Myometrial cell (primary cell): ENCODE measurements around the gene AFF4. TPM values are rescaled to one million over a fixed set of nuclear protein-coding genes. Genes with fewer than 3 reads are reported as not detected.

Source experiments
- total RNA-seq: library from RNA; depleted of rRNA; stranded (reverse); fragments of >200 nt; gene quantifications from 2 replicates; pipeline ENCODE4 v1.2.3, GENCODE V29; 2015

AFF4 gene, protein sequence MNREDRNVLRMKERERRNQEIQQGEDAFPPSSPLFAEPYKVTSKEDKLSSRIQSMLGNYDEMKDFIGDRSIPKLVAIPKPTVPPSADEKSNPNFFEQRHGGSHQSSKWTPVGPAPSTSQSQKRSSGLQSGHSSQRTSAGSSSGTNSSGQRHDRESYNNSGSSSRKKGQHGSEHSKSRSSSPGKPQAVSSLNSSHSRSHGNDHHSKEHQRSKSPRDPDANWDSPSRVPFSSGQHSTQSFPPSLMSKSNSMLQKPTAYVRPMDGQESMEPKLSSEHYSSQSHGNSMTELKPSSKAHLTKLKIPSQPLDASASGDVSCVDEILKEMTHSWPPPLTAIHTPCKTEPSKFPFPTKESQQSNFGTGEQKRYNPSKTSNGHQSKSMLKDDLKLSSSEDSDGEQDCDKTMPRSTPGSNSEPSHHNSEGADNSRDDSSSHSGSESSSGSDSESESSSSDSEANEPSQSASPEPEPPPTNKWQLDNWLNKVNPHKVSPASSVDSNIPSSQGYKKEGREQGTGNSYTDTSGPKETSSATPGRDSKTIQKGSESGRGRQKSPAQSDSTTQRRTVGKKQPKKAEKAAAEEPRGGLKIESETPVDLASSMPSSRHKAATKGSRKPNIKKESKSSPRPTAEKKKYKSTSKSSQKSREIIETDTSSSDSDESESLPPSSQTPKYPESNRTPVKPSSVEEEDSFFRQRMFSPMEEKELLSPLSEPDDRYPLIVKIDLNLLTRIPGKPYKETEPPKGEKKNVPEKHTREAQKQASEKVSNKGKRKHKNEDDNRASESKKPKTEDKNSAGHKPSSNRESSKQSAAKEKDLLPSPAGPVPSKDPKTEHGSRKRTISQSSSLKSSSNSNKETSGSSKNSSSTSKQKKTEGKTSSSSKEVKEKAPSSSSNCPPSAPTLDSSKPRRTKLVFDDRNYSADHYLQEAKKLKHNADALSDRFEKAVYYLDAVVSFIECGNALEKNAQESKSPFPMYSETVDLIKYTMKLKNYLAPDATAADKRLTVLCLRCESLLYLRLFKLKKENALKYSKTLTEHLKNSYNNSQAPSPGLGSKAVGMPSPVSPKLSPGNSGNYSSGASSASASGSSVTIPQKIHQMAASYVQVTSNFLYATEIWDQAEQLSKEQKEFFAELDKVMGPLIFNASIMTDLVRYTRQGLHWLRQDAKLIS
- 25.7 and 35.8 TPM in 2 replicates for total RNA-seq

DNA sequence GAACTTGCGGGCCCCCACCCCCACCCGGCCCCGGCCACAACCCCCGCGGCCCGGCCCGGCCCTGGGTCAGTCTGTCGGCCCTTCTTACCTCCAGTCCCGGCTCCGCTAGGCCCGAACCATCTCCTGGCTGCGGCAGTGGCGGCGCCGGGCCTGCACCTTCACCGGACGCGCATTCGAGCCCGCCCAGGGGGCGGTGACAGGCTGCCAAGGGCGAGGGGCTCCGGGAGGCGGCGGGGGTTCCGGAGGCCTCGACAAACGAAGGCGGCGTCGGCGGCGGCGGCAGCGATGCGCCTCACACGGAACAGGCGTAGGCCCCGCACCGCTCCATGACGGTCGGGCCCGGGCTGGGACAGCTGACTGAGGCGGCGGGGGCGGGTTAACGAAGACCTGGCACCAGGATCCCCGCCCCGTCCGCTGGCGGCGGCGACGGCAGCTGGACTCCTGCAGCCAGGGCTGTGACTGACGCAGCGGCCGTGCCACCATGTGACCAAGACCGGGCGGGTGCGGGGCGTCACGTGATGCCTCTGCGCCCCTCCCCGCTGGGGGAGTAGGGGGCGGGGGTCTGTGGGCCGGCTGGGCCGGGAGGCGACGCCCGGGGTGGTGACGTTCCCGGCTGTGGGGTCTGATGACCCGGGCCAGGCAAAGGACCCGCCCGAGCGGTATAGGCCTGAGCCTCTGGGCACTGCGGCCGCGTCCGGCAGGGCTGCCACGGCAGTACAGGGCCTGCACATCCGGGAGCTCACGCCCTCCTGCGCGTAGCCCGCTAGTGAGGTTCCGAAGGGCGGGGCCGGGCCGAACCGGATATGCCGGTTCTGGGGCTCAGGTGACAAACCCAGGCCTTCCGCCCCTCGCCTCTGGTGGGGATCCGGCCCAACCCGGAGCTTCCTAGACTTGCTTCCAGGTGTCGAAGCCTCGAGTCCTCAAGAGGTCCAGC lies at the start of gene AFF4:
Gene AFF4, minus strand, starts transcription at position 464 of the 934 bp plus-strand sequence. CDS start 26,445 bp downstream, outside the sequence.

DNA sequence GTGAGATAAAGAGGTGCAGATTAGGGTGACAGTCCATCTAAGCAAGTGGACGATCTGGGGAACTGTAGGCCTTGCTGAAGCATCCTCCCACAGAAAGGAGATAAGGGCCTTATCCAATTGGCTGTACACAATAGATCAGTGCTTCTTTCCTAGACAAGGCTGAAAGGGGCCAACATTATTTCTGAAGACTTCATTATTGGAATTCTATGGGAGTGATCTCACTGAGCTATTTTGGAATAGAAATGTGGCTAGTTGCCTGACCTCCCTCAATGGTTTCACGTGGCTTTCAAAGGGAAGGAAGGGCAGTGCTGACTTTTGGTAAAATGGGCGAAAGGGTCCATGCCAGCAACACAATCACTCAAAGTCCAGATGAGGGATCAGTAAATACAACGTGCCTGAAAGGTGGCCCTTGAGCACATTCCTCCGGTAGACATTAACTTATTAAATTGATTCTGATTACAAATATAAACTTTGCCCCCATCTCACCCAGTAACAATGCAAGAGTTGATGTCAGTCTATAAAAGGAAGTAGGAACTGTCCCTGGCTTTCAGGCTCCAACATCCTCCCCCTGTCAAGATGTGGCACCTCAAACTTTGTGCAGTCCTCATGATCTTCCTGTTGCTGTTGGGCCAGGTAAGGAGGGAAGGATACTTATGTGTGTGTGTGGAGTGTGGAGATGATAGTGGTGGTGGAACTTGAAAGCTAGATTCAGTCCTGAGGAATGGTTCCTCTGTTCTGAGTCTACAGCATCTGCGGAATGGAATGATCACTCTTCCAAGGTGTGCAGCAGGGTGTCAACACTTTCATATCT lies 90.1 kb downstream of the AFF4 start, which contains the start of gene LEAP2:
Gene LEAP2, plus strand, starts transcription at position 550 of the 811 bp plus-strand sequence. Its CDS starts 27 bp downstream, at position 577.

GRCh38 chr5:132866342-132867045 lies 96.9 kb downstream of the AFF4 start, which contains the start of the genes GDF9 and UQCRQ:
GDF9 (minus strand) TSS chr5:132866469; CDS start chr5:132864533, 1,936 bp downstream.
UQCRQ (plus strand) TSS chr5:132866642; CDS start chr5:132866882, 240 bp downstream.

DNA sequence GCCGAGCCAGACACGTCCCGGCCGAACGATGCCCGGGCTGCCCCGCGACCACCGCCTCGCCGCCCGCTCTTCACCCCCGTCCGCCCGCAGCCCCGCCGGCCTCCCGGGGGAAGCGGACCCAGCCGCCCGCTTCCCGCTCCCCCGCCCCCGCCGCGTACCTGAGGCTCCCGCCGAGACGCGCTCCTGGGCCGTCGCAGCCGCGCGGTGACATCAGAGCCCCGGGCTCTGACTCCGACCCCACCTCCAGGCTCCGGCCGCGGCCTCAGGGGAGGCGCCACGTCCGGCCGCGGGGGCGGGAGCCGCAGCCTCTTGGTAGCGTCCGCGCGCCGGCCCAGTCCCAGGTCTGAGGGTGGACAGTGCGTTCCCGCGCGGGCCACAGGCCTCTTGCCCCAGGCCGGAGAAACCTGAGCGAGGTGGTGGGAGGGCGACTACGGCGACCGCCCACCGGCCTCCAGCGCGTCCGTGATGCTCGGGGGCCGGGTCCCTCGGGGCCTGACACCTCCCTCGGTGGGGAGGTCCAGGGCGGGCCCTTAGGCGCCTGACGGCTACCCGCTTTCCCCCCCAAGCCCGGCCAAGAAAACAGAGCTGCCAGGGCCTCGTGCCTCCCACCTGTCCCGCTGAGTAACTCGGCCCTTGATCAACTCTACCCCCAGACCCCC lies 132.9 kb downstream of the AFF4 start, which contains the start of gene SHROOM1:
Gene SHROOM1, minus strand, starts transcription at position 212 of the 659 bp plus-strand sequence. CDS start 4,507 bp downstream, outside the sequence.

Other genes with a start within 250 kb of the AFF4 start
- gene KIF3A, start 226.1 kb downstream of the AFF4 start, total RNA-seq = 3.9 and 4.9 TPM in 2 replicates
- not detected in 2 replicates for gene CCNI2, start 216.2 kb downstream of the AFF4 start, total RNA-seq
- gene SEPTIN8, start 186.4 kb downstream of the AFF4 start, total RNA-seq = 40.9 and 45.4 TPM in 2 replicates
- under 0.01 TPM in 1 of 2 replicates, not detected in the other for gene SOWAHA, start 150.3 kb downstream of the AFF4 start, total RNA-seq
- 15.6 and 16.7 TPM in 2 replicates for gene SHROOM1, start 133.0 kb downstream of the AFF4 start, total RNA-seq
- 0.18 TPM in 1 of 2 replicates, not detected in the other for gene GDF9, start 97.2 kb downstream of the AFF4 start, total RNA-seq
- 185 and 209 TPM in 2 replicates for gene UQCRQ, start 97.0 kb downstream of the AFF4 start, total RNA-seq
- 1.6 TPM in 1 of 2 replicates, not detected in the other for gene LEAP2, start 90.0 kb downstream of the AFF4 start, total RNA-seq
- 7.6 and 61.4 TPM in 2 replicates for gene ZCCHC10, start 62.9 kb upstream of the AFF4 start, total RNA-seq
- gene HSPA4, start 88.4 kb upstream of the AFF4 start, total RNA-seq = 107 and 126 TPM in 2 replicates